Upper lobe of left lung (tissue), 6 donors: ENCODE results near the gene CLEC16A. TPM values are rescaled to one million over a fixed set of nuclear protein-coding genes. Genes with fewer than 3 reads are reported as not detected.

ENCODE experiments used
- ATAC-seq, 2 donors: fragments of 200-7000 bp; cut with Tn5 transposase; one replicate each; pipeline ENCODE4 v1.9.1; 2022; ENCODE audit warnings: mild to moderate bottlenecking in 2 of 2, moderate library complexity in 2 of 2; ENCODE audit not compliant: low FRiP score in 2 of 2
- DNase-seq, 2 donors: peaks; one replicate each; pipeline ENCODE4 v3.0.0-alpha.2; 2019 to 2020
- H3K27ac ChIP-seq, 4 donors: fragments of 200-600 bp; sonication (generic); one replicate each; pipeline ENCODE4 v1.5.1; 2016 to 2019
- H3K27me3 ChIP-seq, 4 donors: fragments of 200-600 bp; sonication (generic); one replicate each; pipeline ENCODE4 v1.5.1; 2017 to 2019
- H3K36me3 ChIP-seq, 4 donors: fragments of 200-600 bp; sonication (generic); one replicate each; pipeline ENCODE4 v1.5.1; 2016 to 2019
- H3K4me1 ChIP-seq, 4 donors: fragments of 200-600 bp; sonication (generic); one replicate each; pipeline ENCODE4 v1.5.1; 2018 to 2019
- H3K4me3 ChIP-seq, 4 donors: fragments of 200-600 bp; sonication (generic); one replicate each; pipeline ENCODE4 v1.5.1; 2017 to 2019; ENCODE audit warnings: mild to moderate bottlenecking in 2 of 4, moderate library complexity in 1 of 4
- H3K9me3 ChIP-seq, 4 donors: fragments of 200-600 bp; sonication (generic); one replicate each; pipeline ENCODE4 v1.5.1; 2018 to 2019
- EP300 ChIP-seq, 4 donors: sonication (generic); formaldehyde crosslinking; IDR thresholded peaks; one replicate each; pipeline ENCODE4 v1.5.1; 2017; ENCODE audit warnings: antibody characterized with exemption in 4 of 4, control low read depth in 2 of 4
- POLR2A ChIP-seq, 4 donors: fragments of 450-650 bp; IDR thresholded peaks; one replicate each; pipeline ENCODE4 v1.5.1; 2016 to 2017; ENCODE audit warnings: antibody characterized with exemption in 4 of 4, mild to moderate bottlenecking in 2 of 4
- POLR2AphosphoS5 ChIP-seq, 2 donors: sonication (generic); formaldehyde crosslinking; IDR thresholded peaks; one replicate each; pipeline ENCODE4 v1.5.1; 2017; ENCODE audit warnings: antibody characterized with exemption in 2 of 2
- WGBS, 2 donors: methylation state at CpG; one replicate each; pipeline ENCODE4 v1.1.5; 2017 to 2018; 5-methylcytosine and 5-hydroxymethylcytosine counted together
- total RNA-seq, 6 donors: library from RNA; depleted of rRNA in 4 of 6; stranded (reverse); fragments of >200 nt in 4 of 6; gene quantifications; one replicate each; pipeline versions ENCODE4 v1.1.0 to v1.2.1, GENCODE V29; 2016 to 2021
- TF ChIP-seq, protein P1 (sequence below), 6 experiments: fragments of 450-650 bp in 4 of 6; fragments of 200-600 bp in 2 of 6; sonication (generic) in 2 of 6; IDR thresholded peaks; one replicate each; pipeline ENCODE4 v1.5.1; 2016 to 2019; ENCODE audit warnings: antibody characterized with exemption in 6 of 6
- donor health status: DM: no; HTN: no; CAD: no; lungs with moderate emphysema.
- donor health status: DM: no; HTN: yes; CAD: no; lungs with severe emphysema.

Gene CLEC16A
- total RNA-seq, 6 donors from 2014 or later: 33.3 to 85.9 (median 46.4) TPM

DNA sequence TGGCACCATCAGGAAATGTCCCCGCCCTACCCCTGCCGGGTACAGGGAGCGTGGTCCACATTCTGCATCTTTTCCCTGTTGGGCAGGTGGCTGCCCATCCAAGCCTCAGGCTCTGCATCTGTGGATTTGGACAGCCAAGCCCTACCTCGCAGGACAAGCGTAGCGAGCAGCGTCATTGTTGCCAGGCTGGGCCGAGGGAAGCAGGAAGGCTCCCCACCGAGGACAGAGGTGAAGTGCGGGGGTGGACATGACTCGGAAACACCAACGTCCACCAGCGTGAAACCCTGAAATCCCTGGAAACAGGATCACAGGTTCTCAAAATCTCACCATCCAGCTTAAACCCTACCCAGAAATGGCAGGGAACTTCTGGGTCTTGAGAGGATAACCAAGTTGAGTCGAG, 238.0 kb downstream of the CLEC16A start:
- 90 to 96% methylated on average over 13 to 14 of the region's 14 CpGs for WGBS, 2 donors
- peak overlapping the region in 3 of 4 donors; percentile 10 to 75 (median 24) for H3K27ac ChIP-seq
- H3K4me1 ChIP-seq: peaks cover 0 to 21% (median 12%) of the 10 kb centered on the region in 4 donors
- ATAC-seq (peak in 1 of 2 donors; percentile 14), DNase-seq (no peak)
- no peaks in the 10 kb centered on the region for H3K9me3 ChIP-seq
- H3K36me3 ChIP-seq: peaks cover 4 to 25% (median 17%) of the 10 kb centered on the region in 4 donors
- TF ChIP-seq POLR2AphosphoS5 (IDR thresholded peaks at IDR 0.05): no peak
- TF ChIP-seq POLR2A (IDR thresholded peaks at IDR 0.05): no peak
- no peaks in the 10 kb centered on the region for H3K27me3 ChIP-seq
- H3K4me3 ChIP-seq: no peak overlapping the region

- no peak for ATAC-seq
- Histone ChIP-seq H3K9me3 (no peaks in the 10 kb centered on the region), H3K4me1 (peaks cover 0 to 21% (median 12%) of the 10 kb centered on the region in 4 donors), H3K27ac (no peak overlapping the region), H3K4me3 (no peak overlapping the region), H3K27me3 (no peaks in the 10 kb centered on the region), H3K36me3 (peaks cover 4 to 25% (median 17%) of the 10 kb centered on the region in 4 donors)
- WGBS, 2 donors: 78 to 82% methylated on average over 24 to 25 of the region's 25 CpGs
- DNase-seq: peak in 1 of 2 donors; percentile 44
- TF ChIP-seq POLR2A (IDR thresholded peaks at IDR 0.05) (no peak), EP300 (IDR thresholded peaks at IDR 0.05) (no peak), POLR2AphosphoS5 (IDR thresholded peaks at IDR 0.05) (no peak)
- TF ChIP-seq, protein P1, sequence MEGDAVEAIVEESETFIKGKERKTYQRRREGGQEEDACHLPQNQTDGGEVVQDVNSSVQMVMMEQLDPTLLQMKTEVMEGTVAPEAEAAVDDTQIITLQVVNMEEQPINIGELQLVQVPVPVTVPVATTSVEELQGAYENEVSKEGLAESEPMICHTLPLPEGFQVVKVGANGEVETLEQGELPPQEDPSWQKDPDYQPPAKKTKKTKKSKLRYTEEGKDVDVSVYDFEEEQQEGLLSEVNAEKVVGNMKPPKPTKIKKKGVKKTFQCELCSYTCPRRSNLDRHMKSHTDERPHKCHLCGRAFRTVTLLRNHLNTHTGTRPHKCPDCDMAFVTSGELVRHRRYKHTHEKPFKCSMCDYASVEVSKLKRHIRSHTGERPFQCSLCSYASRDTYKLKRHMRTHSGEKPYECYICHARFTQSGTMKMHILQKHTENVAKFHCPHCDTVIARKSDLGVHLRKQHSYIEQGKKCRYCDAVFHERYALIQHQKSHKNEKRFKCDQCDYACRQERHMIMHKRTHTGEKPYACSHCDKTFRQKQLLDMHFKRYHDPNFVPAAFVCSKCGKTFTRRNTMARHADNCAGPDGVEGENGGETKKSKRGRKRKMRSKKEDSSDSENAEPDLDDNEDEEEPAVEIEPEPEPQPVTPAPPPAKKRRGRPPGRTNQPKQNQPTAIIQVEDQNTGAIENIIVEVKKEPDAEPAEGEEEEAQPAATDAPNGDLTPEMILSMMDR (IDR thresholded peaks at IDR 0.05): no peak
Measured at GRCh38 chr16:11183035-11183812, 238.9 kb downstream of the CLEC16A start.

- H3K4me3 ChIP-seq: no peak overlapping the region
- peaks cover 0 to 21% (median 12%) of the 10 kb centered on the region in 4 donors for H3K4me1 ChIP-seq
- no peak overlapping the region for H3K27ac ChIP-seq
- peaks cover 4 to 18% (median 11%) of the 10 kb centered on the region in 4 donors for H3K36me3 ChIP-seq
- TF ChIP-seq, protein P1 (IDR thresholded peaks at IDR 0.05): no peak
- TF ChIP-seq EP300 (IDR thresholded peaks at IDR 0.05): no peak
- TF ChIP-seq POLR2AphosphoS5 (IDR thresholded peaks at IDR 0.05): no peak
- TF ChIP-seq POLR2A (IDR thresholded peaks at IDR 0.05): no peak
- no peaks in the 10 kb centered on the region for H3K9me3 ChIP-seq
- no peaks in the 10 kb centered on the region for H3K27me3 ChIP-seq
- ATAC-seq: no peak
- 95% methylated on average over 10 of the region's 10 CpGs for WGBS, 2 donors
- DNase-seq: no peak
Measured at GRCh38 chr16:11183951-11184350, 239.6 kb downstream of the CLEC16A start.

GRCh38 chr16:11187522-11188023, 243.2 kb downstream of the CLEC16A start:
- DNase-seq (no peak), ATAC-seq (no peak)
- no peak overlapping the region for H3K4me3 ChIP-seq
- whole genome bisulfite sequencing, 2 donors: 71 to 72% methylated on average over 5 to 6 of the region's 6 CpGs
- H3K4me1 ChIP-seq: peaks cover 0 to 6% (median 0%) of the 10 kb centered on the region in 4 donors
- H3K27ac ChIP-seq: no peak overlapping the region
- TF ChIP-seq POLR2A (IDR thresholded peaks at IDR 0.05) (no peak), POLR2AphosphoS5 (IDR thresholded peaks at IDR 0.05) (no peak), EP300 (IDR thresholded peaks at IDR 0.05) (no peak)
- TF ChIP-seq, protein P1 (IDR thresholded peaks at IDR 0.05): no peak
- no peaks in the 10 kb centered on the region for H3K27me3 ChIP-seq
- H3K36me3 ChIP-seq: no peaks in the 10 kb centered on the region
- H3K9me3 ChIP-seq: no peaks in the 10 kb centered on the region

DNA sequence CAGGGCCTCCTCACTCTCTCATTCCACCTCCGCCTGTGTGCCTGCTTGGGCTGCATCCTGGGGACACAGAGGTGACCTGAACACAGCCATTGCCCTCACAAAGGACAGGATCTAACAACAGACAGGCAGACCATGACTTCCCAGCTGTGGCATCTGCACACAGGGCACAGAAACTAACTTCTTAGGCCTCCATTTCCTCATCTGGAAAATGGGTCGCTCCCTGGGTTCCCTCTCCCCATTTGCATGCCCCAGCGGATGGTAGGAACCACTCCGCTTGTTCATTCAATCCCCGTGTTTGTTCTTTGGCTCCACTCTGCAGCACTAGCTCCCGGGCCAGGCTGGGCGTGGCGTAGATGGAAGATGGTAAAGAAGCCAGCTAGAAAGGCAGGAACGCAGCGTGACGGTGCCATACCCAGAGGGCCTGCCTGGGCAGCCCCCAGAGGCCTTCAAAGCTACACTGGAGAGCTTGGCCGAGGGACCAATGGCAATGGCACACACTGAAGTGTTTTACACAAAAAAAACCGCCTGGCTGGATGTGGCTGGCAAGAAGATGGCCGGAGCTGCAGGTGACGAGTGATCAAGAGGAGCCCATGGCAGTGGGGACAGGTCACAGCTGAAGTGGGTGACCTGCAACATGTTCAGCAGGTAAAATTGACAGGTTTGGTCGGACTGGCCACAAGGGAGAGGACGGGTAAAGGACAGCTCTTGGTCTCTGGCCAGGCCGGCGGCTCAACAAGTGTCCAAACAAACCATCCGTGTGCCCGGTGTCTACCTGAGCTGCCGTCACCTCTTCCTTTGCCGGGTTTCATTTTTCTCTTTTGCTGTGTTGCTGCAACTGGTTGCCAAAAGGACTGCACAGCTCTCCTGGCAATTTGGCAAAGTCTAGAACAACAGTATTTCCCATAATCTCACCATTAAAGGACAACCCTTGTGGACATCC, 244.7 kb downstream of the CLEC16A start:
- WGBS, 2 donors: 86 to 88% methylated on average over 22 to 23 of the region's 23 CpGs
- Histone ChIP-seq H3K27ac (no peak overlapping the region), H3K4me1 (no peaks in the 10 kb centered on the region), H3K9me3 (no peaks in the 10 kb centered on the region), H3K27me3 (no peaks in the 10 kb centered on the region), H3K4me3 (no peak overlapping the region), H3K36me3 (no peaks in the 10 kb centered on the region)
- ATAC-seq: no peak
- TF ChIP-seq, protein P1 (IDR thresholded peaks at IDR 0.05): no peak
- TF ChIP-seq POLR2A (IDR thresholded peaks at IDR 0.05): no peak
- TF ChIP-seq POLR2AphosphoS5 (IDR thresholded peaks at IDR 0.05): no peak
- no peak for TF ChIP-seq EP300 (IDR thresholded peaks at IDR 0.05)
- no peak for DNase-seq
